ENCODE measurements around the gene PXMP4. TPM values are rescaled to one million over a fixed set of nuclear protein-coding genes. Genes with fewer than 3 reads are reported as not detected.

PXMP4 gene
- total RNA-seq, 3 donors from 2014 or later = 14.5 to 18.6 (median 18.2) TPM

GRCh38 chr20:33687993-33688937 lies 31.8 kb downstream of the PXMP4 start:
- H3K36me3 ChIP-seq (ENCODE audit: low read depth) = no peaks in the 10 kb centered on the region
- intact Hi-C loops (cut with DNase I, micrococcal nuclease) = no loop called here
- peaks cover 13% of the 10 kb centered on the region for H3K4me1 ChIP-seq (ENCODE audit: low read depth)
- TF ChIP-seq, protein P1, sequence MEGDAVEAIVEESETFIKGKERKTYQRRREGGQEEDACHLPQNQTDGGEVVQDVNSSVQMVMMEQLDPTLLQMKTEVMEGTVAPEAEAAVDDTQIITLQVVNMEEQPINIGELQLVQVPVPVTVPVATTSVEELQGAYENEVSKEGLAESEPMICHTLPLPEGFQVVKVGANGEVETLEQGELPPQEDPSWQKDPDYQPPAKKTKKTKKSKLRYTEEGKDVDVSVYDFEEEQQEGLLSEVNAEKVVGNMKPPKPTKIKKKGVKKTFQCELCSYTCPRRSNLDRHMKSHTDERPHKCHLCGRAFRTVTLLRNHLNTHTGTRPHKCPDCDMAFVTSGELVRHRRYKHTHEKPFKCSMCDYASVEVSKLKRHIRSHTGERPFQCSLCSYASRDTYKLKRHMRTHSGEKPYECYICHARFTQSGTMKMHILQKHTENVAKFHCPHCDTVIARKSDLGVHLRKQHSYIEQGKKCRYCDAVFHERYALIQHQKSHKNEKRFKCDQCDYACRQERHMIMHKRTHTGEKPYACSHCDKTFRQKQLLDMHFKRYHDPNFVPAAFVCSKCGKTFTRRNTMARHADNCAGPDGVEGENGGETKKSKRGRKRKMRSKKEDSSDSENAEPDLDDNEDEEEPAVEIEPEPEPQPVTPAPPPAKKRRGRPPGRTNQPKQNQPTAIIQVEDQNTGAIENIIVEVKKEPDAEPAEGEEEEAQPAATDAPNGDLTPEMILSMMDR (IDR thresholded peaks at IDR 0.05) = no peak
- DNase-seq (no peak), ATAC-seq (no peak)
- no peaks in the 10 kb centered on the region for H3K9me3 ChIP-seq
- H3K4me3 ChIP-seq = no peak overlapping the region

DNA sequence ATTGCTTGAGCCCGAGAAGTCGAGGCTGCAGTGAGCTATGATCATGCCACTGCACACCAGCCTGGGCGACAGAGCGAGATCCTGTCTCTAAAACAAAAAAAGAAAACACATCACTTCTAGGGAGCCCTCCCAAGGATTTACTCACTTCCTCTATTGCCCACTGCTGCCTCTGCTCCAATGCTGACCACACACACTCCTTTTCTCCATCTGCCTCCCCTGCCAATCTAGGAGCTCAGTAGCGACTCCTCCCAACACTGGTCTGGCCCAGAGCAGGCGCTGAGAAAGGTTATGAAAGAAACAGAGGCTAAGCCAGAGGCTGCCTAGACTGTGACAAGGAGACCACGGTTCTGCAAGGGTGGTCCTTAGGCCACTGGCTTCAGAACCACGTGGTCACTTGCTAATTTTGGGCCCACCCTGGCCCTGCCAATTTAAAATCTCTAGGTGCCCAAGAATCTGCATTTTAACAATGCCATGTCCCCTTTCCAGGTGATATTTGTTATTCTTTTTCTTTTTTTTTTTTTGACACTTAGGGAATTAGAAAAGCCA lies 32.7 kb downstream of the PXMP4 start:
- H3K4me3 ChIP-seq = no peak overlapping the region
- intact Hi-C loops (cut with DNase I, micrococcal nuclease) = no loop called here
- H3K9me3 ChIP-seq = no peaks in the 10 kb centered on the region
- DNase-seq = no peak
- no peaks in the 10 kb centered on the region for H3K36me3 ChIP-seq (ENCODE audit: low read depth)
- ATAC-seq = no peak
- peaks cover 13% of the 10 kb centered on the region for H3K4me1 ChIP-seq (ENCODE audit: low read depth)
- TF ChIP-seq, protein P1 (IDR thresholded peaks at IDR 0.05) = no peak

- ATAC-seq (no peak), DNase-seq (no peak)
- Histone ChIP-seq H3K36me3 (ENCODE audit: low read depth) (no peaks in the 10 kb centered on the region), H3K9me3 (no peaks in the 10 kb centered on the region), H3K4me1 (ENCODE audit: low read depth) (peaks cover 13% of the 10 kb centered on the region), H3K4me3 (no peak overlapping the region)
- intact Hi-C loops (cut with DNase I, micrococcal nuclease) = no loop called here
- TF ChIP-seq, protein P1 (IDR thresholded peaks at IDR 0.05) = no peak
Observed at GRCh38 chr20:33686984-33687366, 33.1 kb downstream of the PXMP4 start.

GRCh38 chr20:33686100-33686983 lies 33.8 kb downstream of the PXMP4 start, which contains the start of gene E2F1:
E2F1 (minus strand) TSS chr20:33686385; CDS start chr20:33686264, 121 bp downstream.
- ATAC-seq (peak; percentile 97), DNase-seq (peak; percentile 97 to 98 (median 97))
- H3K9me3 ChIP-seq = no peaks in the 10 kb centered on the region
- intact Hi-C loops (cut with DNase I, micrococcal nuclease) = no loop called here
- TF ChIP-seq, protein P1 (IDR thresholded peaks at IDR 0.05) = peak; percentile 35
- no peaks in the 10 kb centered on the region for H3K36me3 ChIP-seq (ENCODE audit: low read depth)
- H3K4me1 ChIP-seq (ENCODE audit: low read depth) = peaks cover 13% of the 10 kb centered on the region
- H3K4me3 ChIP-seq = peak within 1 kb of the TSS; percentile 22

DNA sequence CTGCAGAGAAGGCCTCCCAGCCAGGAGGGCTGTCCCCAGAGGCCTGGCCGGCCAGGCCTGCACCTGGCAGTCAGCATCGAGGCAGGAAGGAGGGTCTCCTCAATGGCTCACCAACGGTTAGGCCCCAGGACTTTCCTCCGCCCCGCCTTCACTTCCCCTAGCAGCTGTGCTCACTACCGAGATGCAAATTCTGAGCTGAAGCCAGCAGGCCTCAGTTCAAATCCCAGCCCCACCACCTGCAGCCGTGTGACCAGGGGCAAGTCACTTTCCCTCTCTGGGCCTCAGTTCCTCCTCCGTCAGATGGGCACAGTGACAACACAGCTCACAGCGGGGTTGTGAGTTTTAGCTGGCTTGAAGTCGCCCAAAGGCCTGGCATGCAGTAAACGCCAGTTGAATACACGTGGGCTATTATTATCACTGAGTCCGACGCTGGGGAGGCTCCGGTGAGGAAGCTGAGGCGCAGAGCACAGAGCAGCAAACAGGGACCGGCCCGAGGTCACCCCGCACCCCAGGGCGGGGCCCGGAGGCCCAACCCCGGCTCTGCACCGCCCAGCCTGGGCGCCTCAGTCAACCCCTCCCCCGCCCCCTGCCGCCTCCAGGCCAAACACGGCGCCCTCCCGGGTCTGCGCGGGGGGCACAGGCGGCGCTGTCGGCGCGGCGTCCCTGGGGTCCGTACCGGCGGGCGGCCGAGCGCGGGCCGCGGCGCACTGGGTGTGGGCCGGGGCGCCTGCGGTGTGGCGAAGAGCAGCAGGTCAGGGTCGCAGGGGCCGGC lies 34.6 kb downstream of the PXMP4 start:
- Histone ChIP-seq H3K9me3 (no peaks in the 10 kb centered on the region), H3K4me3 (peak overlapping the region; percentile 22), H3K36me3 (ENCODE audit: low read depth) (no peaks in the 10 kb centered on the region), H3K4me1 (ENCODE audit: low read depth) (peaks cover 13% of the 10 kb centered on the region)
- DNase-seq = peak; percentile 68 to 83 (median 77)
- intact Hi-C loops (cut with DNase I, micrococcal nuclease) = no loop called here
- ATAC-seq = peak; percentile 69
- TF ChIP-seq, protein P1 (IDR thresholded peaks at IDR 0.05) = no peak

Measured in mucosa of descending colon (tissue), 3 donors.